Osteoblast (primary cell): ENCODE measurements around the gene CMYA5. TPM values are rescaled to one million over a fixed set of nuclear protein-coding genes. Genes with fewer than 3 reads are reported as not detected.
A peak's percentile ranks its signal among the peaks of the same experiment; 100 is the strongest.

Experiments
- DNase-seq: peaks from one replicate; pipeline ENCODE4 v3.0.0; 2011; ENCODE audit warnings: low spot score, mixed read lengths; ENCODE audit not compliant: insufficient read length; ENCODE audit errors: missing footprints
- H2AFZ ChIP-seq: 2 replicates; pipeline ENCODE4 v1.6.0; 2011; ENCODE audit warnings: mild to moderate bottlenecking, low read length
- H3K27ac ChIP-seq: 2 replicates; pipeline ENCODE4 v1.5.1; 2011; ENCODE audit warnings: mild to moderate bottlenecking, low read depth, low read length, moderate library complexity
- H3K27me3 ChIP-seq: 2 replicates; pipeline ENCODE4 v1.6.0; 2012; ENCODE audit warnings: mild to moderate bottlenecking, control low read depth, inconsistent platforms, low read length, moderate library complexity; ENCODE audit not compliant: insufficient read depth
- H3K36me3 ChIP-seq: 2 replicates; pipeline ENCODE4 v1.5.1; 2011; ENCODE audit warnings: mild to moderate bottlenecking, low read length, control low read depth, moderate library complexity; ENCODE audit not compliant: insufficient read depth
- H3K4me1 ChIP-seq: 2 replicates; pipeline ENCODE4 v1.5.1; 2011; ENCODE audit warnings: mild to moderate bottlenecking, low read length, control low read depth, moderate library complexity; ENCODE audit not compliant: insufficient read depth
- H3K4me2 ChIP-seq: 2 replicates; pipeline ENCODE4 v1.6.0; 2011; ENCODE audit warnings: mild to moderate bottlenecking, low read length; ENCODE audit not compliant: insufficient read depth
- H3K4me3 ChIP-seq: fragments of 200-600 bp; sonication (generic); 3 replicates; pipeline ENCODE4 v1.5.1; 2012; ENCODE audit warnings: mild to moderate bottlenecking, low read length, inconsistent platforms; ENCODE audit not compliant: insufficient read depth
- H3K79me2 ChIP-seq: 2 replicates; pipeline ENCODE4 v1.6.0; 2012; ENCODE audit warnings: mild to moderate bottlenecking, low read length, control low read depth, inconsistent platforms; ENCODE audit not compliant: insufficient read depth
- H3K9me3 ChIP-seq: 2 replicates; pipeline ENCODE4 v1.5.1; 2011; ENCODE audit warnings: low read depth, low read length, control low read depth
- H4K20me1 ChIP-seq: 2 replicates; pipeline ENCODE4 v1.6.0; 2012; ENCODE audit warnings: mild to moderate bottlenecking, low read length, control low read depth; ENCODE audit not compliant: insufficient read depth
- total RNA-seq: library from RNA; depleted of rRNA; stranded (reverse); fragments of >200 nt; gene quantifications from 2 replicates; pipeline ENCODE4 v1.2.3, GENCODE V29; 2012
- TF ChIP-seq, protein P1 (sequence below): IDR thresholded peaks from 2 replicates; pipeline ENCODE4 v1.5.1; 2011; ENCODE audit warnings: mild to moderate bottlenecking, low read depth, low read length, moderate library complexity; ENCODE audit errors: extremely low read depth

CMYA5 gene
- total RNA-seq, 1 donor: 2.2 TPM

DNA sequence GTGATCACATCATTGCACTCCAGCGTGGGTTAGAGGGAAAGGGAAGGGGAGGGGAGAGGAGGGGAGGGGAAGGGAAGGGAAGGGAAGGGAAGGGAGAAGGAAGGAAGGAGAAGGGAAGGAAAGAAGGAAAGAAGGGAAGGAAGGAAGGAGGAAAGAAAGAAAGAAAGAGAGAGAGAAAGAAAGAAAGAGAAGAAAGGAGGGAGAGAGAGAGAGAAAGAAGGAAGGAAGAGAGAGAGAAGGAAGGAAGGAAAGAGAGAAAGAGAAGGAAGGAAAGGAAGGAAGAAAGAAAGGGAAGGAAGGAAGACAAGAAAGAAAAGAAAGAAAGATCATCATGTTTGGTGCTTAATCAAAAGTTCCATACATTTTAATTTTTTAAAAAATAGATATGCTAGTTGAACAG, 136.2 kb downstream of the CMYA5 start:
- TF ChIP-seq, protein P1, sequence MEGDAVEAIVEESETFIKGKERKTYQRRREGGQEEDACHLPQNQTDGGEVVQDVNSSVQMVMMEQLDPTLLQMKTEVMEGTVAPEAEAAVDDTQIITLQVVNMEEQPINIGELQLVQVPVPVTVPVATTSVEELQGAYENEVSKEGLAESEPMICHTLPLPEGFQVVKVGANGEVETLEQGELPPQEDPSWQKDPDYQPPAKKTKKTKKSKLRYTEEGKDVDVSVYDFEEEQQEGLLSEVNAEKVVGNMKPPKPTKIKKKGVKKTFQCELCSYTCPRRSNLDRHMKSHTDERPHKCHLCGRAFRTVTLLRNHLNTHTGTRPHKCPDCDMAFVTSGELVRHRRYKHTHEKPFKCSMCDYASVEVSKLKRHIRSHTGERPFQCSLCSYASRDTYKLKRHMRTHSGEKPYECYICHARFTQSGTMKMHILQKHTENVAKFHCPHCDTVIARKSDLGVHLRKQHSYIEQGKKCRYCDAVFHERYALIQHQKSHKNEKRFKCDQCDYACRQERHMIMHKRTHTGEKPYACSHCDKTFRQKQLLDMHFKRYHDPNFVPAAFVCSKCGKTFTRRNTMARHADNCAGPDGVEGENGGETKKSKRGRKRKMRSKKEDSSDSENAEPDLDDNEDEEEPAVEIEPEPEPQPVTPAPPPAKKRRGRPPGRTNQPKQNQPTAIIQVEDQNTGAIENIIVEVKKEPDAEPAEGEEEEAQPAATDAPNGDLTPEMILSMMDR: no peak
- peaks cover 15% of the 10 kb centered on the region for H3K27me3 ChIP-seq

DNA sequence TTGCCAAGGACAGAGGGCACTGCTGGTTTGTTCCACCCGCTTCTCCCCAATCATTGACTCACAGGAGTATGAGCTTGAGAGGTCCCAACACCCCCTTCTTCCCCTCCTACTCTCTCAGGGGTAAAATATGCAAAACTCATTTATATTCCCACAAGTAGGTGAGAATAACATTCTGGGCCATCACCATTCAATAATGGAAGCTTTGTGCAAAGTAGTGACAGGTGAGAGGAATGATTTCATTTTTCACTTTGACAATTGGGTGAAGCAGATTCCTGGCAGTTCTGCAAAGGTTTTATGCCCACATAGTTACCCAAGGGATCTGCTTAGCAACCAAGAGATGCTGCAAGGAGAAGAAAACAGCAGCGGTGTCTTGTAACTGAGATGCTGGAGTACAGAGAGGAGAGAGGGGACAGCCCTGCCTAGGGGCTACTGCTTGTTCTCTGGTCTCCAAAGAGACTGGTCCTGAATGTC, 137.6 kb downstream of the CMYA5 start:
- no peaks in the 10 kb centered on the region for H3K9me3 ChIP-seq
- peaks cover 15% of the 10 kb centered on the region for H3K27me3 ChIP-seq
- H3K36me3 ChIP-seq: no peaks in the 10 kb centered on the region
- TF ChIP-seq, protein P1: no peak
- no peak for DNase-seq
- H2AFZ ChIP-seq: no peak overlapping the region
- no peaks in the 10 kb centered on the region for H4K20me1 ChIP-seq
- no peaks in the 10 kb centered on the region for H3K4me1 ChIP-seq
- H3K4me3 ChIP-seq: no peak overlapping the region
- no peak overlapping the region for H3K4me2 ChIP-seq
- H3K79me2 ChIP-seq: no peaks in the 10 kb centered on the region
- no peak overlapping the region for H3K27ac ChIP-seq

More for the DNA sequence above, 136.2 kb downstream of the CMYA5 start:
- H4K20me1 ChIP-seq: no peaks in the 10 kb centered on the region
- DNase-seq: no peak
- no peaks in the 10 kb centered on the region for H3K9me3 ChIP-seq
- no peaks in the 10 kb centered on the region for H3K4me1 ChIP-seq
- H3K27ac ChIP-seq: no peak overlapping the region
- H3K4me3 ChIP-seq: no peak overlapping the region
- H3K36me3 ChIP-seq: no peaks in the 10 kb centered on the region
- H2AFZ ChIP-seq: no peak overlapping the region
- H3K79me2 ChIP-seq: no peaks in the 10 kb centered on the region
- H3K4me2 ChIP-seq: no peak overlapping the region

DNA sequence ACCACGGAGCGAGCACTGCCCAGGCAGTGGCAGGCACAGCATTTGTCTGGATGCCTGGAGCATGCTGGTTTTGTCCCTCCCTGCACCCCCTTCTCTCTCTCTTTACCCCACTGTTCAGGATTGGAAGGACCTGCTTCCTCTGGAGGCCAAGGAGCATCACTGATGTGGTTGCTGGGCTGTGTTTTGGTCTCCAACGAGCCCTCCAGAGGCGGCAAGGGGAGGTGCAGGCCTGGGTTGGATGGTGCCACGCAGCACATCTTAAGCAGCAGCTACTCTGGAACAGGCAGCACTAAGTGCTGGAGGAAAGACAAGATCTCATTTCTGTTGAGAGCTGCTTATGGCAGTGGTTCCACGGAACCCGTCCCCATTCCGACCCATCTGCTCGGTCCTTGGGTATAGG, 139.6 kb downstream of the CMYA5 start:
- TF ChIP-seq, protein P1: peak; percentile 47
- Histone ChIP-seq H3K4me3 (no peak overlapping the region), H3K27me3 (peaks cover 11% of the 10 kb centered on the region), H3K4me2 (no peak overlapping the region), H2AFZ (no peak overlapping the region), H3K9me3 (no peaks in the 10 kb centered on the region), H4K20me1 (no peaks in the 10 kb centered on the region), H3K27ac (no peak overlapping the region), H3K36me3 (no peaks in the 10 kb centered on the region), H3K4me1 (no peaks in the 10 kb centered on the region), H3K79me2 (no peaks in the 10 kb centered on the region)
- no peak for DNase-seq

DNA sequence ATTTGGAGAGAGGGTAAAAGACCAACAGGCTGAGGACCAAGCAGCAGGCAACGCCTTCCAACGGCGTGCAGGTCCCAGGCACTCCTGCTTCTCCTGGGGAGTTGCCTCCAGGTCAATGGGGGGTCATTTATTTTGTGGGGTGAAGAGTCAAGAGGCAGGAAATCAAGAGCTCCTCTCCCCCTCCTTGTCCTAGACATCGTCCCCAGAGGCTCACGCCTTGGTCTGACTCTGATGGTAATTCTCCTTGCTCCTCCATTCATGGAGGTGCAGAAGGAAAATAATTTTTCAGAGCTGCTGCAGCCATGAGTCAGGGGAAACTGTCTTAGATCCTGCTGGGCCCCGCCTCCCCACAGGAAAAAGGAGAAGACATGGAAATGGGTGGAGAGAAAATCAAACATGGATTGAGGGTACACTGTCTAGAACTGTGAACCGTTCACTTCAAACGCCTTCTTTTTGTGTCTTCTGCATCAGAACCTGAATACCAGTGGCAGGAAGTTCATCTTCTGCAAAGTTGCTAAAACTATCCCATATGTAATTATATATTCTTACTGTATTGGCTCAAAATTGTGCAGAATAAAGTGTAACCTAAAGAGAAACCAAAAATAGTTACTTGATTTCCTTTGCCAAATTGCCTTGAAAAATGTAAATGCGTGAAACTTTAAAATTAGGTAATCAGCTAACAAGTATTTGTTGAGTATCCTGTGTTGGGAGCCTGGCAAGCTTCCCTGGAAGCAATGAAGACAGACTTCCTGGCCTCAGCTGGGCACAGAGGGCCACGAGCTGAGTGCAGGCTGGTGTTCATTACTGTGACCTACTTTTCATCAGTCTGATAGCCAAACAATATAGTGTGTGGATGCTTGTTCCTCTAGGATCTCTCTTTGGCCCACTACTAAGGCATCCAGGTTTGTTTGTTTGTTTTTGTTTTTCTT, 142.0 kb downstream of the CMYA5 start:
- Histone ChIP-seq H4K20me1 (no peaks in the 10 kb centered on the region), H3K36me3 (no peaks in the 10 kb centered on the region), H3K4me2 (no peak overlapping the region), H3K27me3 (peaks cover 4% of the 10 kb centered on the region), H3K27ac (no peak overlapping the region), H3K4me1 (no peaks in the 10 kb centered on the region), H3K79me2 (no peaks in the 10 kb centered on the region), H2AFZ (peak overlapping the region; percentile 14), H3K9me3 (no peaks in the 10 kb centered on the region), H3K4me3 (no peak overlapping the region)
- no peak for DNase-seq
- TF ChIP-seq, protein P1: no peak
